Measurements from ENCODE around the gene EXOC2.
A peak's percentile ranks its signal among the peaks of the same experiment; 100 is the strongest.

EXOC2 gene

DNA sequence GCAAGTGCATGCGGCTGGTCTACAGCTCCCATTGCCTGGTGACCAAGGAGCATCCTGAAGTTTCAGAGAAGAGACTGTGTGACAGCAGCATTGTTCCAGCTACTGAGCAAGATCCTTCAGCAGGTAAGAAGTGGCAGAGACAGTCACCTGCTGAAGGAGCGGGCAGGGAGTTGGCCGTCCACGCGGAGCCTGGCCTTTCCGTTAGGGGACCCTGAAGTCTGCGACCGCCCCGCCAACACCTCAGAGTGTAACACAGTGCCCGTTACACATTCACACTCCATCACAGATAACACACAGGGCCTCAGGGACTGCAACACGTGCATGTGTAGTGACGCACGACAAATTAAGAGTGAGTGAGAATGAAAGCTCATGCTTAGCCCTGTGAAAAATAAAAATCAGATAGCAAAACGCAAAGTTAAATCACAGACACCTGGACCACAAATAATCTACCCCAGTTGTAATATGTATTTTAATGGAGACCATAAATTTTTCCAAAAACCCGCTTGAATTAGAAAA lies 207.2 kb downstream of the EXOC2 start:
- H3K4me1 Mint-ChIP-seq: peaks cover 96% of the 10 kb centered on the region
- ATAC-seq: no peak
- peak overlapping the region in 1 of 2 donors; percentile 19 for H3K27ac Mint-ChIP-seq
- no peak for DNase-seq
- peak overlapping the region; percentile 9 to 80 for H3K4me3 Mint-ChIP-seq
- no peaks in the 10 kb centered on the region for H3K27me3 Mint-ChIP-seq
- H3K9me3 Mint-ChIP-seq: peaks cover 6 to 8% of the 10 kb centered on the region in 2 donors

DNA sequence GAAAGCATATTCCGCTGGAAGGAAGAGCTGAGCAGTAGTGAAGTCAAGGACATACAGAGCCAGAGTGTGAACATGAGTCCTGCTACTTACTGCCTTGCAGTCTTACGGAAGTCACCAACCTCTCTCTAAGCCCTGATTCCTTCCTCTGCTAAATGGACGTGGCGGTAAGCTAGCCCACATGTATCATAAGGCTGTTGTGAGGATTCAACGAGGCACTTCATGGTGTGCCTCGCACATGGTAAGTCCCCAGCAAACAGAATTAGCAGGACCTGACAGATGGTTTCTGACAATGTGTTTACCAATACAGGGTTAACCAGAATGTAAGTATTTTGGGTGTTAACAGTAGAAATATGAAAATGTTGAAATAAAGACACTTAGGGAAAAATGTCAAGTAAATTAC lies 208.2 kb downstream of the EXOC2 start:
- H3K27ac Mint-ChIP-seq: peak overlapping the region; percentile 96
- H3K9me3 Mint-ChIP-seq: peaks cover 6 to 8% of the 10 kb centered on the region in 2 donors
- DNase-seq (no peak), ATAC-seq (no peak)
- H3K4me3 Mint-ChIP-seq: peak overlapping the region; percentile 66 to 80
- H3K4me1 Mint-ChIP-seq: peaks cover 96% of the 10 kb centered on the region
- no peaks in the 10 kb centered on the region for H3K27me3 Mint-ChIP-seq

DNA sequence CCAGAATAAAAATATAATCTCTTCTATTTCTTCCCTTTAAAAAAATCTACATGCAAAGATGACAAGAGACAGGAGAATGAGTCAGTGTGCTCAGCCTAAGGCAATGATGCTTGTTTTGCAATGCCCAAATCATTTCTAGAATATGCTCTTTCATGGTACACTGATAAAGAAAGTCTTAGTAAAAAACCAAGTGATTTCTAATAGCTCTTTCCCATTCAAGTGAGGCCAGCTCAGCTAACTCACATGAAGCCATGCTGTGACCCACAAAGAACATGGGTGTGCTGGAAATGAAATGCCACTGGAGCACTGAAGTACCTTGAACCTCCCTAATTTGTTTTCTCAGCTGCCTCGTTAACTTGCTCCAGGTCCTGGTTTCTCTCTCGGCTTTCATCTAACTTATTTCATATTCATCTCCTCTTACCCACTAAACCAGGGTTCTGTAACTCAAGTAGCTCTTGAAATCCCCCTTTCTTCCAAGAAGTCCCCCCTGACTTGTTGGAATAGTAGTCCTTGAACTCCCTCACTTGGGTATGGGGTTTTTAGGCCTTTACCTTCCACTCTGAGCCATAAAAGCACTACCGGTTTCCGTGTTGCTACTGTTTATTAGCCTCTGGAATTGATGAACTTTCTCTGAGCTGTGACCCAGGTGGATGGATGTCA lies 208.7 kb downstream of the EXOC2 start:
- H3K9me3 Mint-ChIP-seq: peaks cover 6 to 8% of the 10 kb centered on the region in 2 donors
- H3K4me3 Mint-ChIP-seq: peak overlapping the region; percentile 66 to 80
- H3K4me1 Mint-ChIP-seq: peaks cover 96% of the 10 kb centered on the region
- ATAC-seq: peak; percentile 95
- H3K27ac Mint-ChIP-seq: peak overlapping the region; percentile 96
- DNase-seq: peak; percentile 33 to 77
- H3K27me3 Mint-ChIP-seq: no peaks in the 10 kb centered on the region

DNA sequence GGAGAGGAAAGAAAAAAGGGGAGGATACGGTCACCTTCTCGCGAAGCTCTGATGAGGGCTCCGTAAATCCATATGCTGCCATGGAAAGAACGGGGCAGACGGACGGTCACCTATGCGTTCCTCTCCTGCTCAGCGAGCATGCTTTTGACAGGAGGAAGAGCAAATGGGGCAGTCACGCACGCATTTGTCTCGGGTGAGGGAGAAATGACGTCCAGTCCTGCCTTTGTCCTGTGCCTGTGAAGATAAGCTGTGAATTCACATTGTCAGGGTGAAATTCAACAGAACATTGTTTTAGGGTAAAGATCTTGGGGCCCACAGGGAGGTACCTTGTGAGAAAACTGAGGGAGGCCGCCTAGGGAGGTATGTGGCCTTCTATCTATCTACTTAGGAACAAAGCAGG lies 217.6 kb downstream of the EXOC2 start:
- Mint-ChIP-seq H3K27me3 (no peaks in the 10 kb centered on the region), H3K27ac (peak overlapping the region; percentile 84 to 94), H3K4me3 (peak overlapping the region; percentile 81 to 86), H3K4me1 (peaks cover 81% of the 10 kb centered on the region), H3K9me3 (no peaks in the 10 kb centered on the region)
- no peak for DNase-seq
- no peak for ATAC-seq

DNA sequence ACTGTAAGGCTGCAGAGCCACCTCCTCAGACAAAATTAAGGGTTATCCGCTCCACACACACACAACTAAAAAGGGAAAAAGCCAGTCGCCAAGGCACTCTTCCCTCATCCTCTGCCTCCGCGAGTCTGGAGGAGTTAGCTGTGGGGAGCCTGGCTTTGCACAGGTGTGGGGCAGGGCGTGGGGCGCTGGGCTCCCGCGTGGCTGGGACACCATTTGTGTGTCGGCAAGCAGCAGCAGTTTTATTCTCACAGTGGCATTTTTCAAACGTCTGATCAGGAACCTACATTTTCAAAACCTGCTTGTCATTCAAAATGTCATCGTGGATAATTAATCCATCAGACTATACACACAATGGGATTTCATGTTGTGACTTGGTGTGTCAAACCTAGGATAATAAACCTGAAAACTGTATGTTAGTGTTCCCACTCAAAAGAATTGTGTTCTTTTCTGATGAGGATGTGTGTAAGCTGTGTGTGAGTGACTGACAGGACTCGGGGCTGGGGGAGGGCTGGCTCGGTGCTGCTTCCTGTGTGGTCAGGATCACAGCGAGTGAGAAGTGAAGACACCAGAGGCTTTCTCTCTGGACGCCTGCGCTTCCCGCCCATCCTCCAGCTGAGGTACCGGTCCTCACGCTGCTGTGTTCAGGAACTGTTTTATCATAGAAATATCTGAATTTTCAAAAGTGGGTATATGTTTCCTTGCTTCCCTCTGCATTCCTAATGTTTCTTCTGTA lies 218.3 kb downstream of the EXOC2 start:
- Mint-ChIP-seq H3K27me3 (no peaks in the 10 kb centered on the region), H3K27ac (peak overlapping the region; percentile 84 to 94), H3K4me3 (peak overlapping the region; percentile 81 to 86), H3K4me1 (peaks cover 81% of the 10 kb centered on the region), H3K9me3 (no peaks in the 10 kb centered on the region)
- peak; percentile 96 for ATAC-seq
- DNase-seq: peak; percentile 71 to 84

DNA sequence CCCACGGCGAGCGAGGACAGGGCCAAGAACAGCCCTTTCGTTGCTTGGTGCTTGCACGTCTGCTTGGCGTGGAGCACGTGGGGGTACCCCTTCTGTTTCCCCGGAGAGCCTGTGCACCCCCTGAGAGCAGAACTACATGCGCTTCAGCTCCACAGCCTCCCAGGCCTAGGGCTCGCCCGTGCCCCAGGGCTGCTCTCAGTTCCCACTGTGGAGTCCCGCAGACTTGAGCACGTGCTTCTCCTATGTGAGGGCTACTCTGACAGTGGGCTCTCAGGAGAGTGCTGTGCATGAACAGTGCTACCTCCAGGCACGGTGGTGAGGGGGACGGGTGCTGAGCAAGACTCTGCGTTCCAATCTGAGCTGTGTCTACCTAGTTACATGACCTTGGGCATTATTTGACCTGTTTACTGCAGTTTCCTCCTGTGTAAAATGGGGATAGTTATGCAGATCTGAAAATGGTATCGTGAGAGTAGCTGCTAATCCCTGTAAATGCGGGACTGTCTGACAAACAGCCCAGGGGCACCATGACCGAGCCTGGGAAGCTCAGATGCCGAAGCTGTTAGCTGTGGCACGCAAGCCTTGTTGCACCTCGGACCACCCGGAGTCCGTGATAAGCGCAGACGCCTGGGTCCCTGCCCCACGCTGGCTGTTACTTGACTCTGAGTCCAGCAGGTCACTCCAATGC lies 219.0 kb downstream of the EXOC2 start:
- Mint-ChIP-seq H3K4me1 (peaks cover 78% of the 10 kb centered on the region), H3K27ac (peak overlapping the region; percentile 84 to 94), H3K9me3 (no peaks in the 10 kb centered on the region), H3K4me3 (peak overlapping the region; percentile 81 to 86), H3K27me3 (no peaks in the 10 kb centered on the region)
- DNase-seq (no peak), ATAC-seq (no peak)

DNA sequence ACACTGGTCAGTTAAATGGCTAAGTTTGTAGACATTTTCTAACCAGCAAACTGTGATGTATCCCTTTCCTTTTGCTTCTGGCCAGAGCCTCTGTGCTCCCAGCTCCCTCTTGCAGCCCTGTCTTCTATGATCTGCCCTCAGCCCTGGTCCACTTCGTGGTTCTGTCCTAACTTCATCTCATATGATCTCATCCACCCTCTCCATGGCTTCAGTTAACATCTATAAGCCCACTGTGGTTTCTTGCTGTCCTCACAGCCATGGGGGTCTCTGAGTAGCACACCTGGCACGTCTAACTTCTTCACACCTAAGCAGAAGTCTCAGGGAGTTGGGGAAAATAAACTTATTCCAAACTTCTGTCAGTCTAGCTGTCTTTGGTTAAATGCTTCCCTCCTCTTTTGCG lies 219.6 kb downstream of the EXOC2 start:
- Mint-ChIP-seq H3K9me3 (no peaks in the 10 kb centered on the region), H3K27ac (no peak overlapping the region), H3K4me1 (peaks cover 76% of the 10 kb centered on the region), H3K27me3 (no peaks in the 10 kb centered on the region), H3K4me3 (no peak overlapping the region)
- ATAC-seq: no peak
- no peak for DNase-seq

DNA sequence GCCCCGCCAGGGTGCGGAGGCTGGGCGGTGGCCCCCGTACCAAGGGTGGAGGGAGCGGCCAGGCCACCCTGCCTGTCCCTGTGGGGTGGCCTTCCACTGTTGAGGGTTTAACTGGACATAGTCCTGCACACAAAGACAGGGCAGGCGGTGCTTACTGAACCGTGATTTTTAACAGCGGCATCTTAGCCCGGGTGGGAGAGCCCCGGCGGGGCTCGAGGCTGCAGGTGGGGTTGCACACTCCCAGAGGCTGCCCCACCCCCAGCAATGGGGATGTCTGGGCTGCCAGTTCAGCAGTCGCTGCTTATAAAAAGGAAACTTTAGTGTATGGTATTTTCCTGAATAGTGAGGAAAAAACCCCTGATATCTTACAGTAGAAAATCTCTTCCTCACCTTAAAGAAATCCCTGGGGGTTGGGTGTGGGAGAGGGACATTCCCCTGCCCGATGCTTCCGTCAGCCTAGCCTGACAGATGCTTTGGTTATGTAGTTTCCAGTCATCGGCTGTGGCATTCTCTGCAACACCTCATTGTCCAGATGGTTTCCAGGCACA lies 222.0 kb downstream of the EXOC2 start:
- DNase-seq (no peak), ATAC-seq (peak; percentile 48)
- peaks cover 7% of the 10 kb centered on the region for H3K27me3 Mint-ChIP-seq
- H3K27ac Mint-ChIP-seq: peak overlapping the region in 1 of 2 donors; percentile 27
- H3K4me3 Mint-ChIP-seq: peak overlapping the region in 1 of 2 donors; percentile 12
- no peaks in the 10 kb centered on the region for H3K9me3 Mint-ChIP-seq
- peaks cover 69% of the 10 kb centered on the region for H3K4me1 Mint-ChIP-seq

DNA sequence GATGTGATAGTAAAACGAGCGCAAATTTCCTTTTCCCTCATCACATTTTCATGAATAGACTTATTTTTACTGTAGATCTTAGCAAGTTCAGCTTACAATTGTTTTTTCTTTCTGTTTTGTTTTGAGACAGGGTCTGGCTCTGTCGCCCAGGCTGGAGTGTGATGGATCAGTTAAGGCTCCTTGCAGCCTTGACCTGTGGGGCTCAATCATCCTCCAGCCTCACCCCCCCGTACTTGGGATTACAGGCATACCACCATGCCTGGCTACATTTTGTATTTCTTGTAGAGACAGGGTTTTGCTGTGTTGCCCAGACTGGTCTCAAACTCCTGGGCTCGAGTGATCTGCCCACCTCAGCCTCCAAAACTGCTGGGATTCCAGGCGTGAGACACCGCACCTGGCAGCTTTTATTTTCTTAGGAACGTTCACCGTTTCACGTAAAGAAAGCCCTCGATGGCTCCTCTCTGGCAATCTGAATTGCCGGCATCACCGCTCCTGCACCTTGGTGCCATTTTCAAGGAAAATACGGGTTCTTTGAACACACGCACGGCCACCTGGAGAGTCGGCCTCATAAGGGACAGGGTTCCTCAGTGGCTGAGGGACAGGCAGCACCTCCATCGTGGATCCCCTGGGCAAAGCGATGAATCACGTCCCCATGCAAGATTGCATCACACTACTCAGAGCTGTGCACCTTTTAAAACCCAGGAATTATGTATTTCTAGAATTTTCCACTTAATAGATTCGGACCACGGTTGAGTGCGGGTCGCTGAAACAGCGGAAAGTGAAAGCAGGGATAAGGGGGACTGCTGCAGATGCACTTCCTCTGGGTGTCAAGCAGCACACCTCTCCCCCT lies 222.7 kb downstream of the EXOC2 start:
- ATAC-seq (no peak), DNase-seq (no peak)
- Mint-ChIP-seq H3K9me3 (no peaks in the 10 kb centered on the region), H3K4me3 (peak overlapping the region in 1 of 2 donors; percentile 12), H3K27ac (peak overlapping the region in 1 of 2 donors; percentile 77), H3K27me3 (peaks cover 12% of the 10 kb centered on the region), H3K4me1 (peaks cover 67% of the 10 kb centered on the region)

DNA sequence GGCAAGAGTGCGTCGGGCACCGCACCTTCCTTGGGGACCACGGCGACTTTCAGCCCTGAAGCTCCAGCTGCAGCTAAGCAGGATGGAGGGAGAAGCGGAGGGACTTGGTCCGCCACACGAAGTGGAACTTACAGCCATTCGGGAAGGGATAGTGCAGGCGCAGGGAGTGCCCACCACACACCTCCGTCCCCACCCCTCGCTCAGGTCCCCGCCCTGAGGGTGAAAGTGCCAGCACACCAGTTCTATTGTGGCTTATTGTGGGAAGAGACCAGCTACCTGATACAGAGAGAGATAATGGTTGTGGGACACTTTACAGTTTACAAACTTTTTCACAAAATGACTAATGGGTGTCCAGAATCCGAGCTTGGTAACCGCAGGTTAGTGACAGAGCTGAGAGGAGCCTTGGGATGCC lies 225.3 kb downstream of the EXOC2 start:
- peak overlapping the region in 1 of 2 donors; percentile 38 for H3K27ac Mint-ChIP-seq
- peaks cover 50% of the 10 kb centered on the region for H3K4me1 Mint-ChIP-seq

DNA sequence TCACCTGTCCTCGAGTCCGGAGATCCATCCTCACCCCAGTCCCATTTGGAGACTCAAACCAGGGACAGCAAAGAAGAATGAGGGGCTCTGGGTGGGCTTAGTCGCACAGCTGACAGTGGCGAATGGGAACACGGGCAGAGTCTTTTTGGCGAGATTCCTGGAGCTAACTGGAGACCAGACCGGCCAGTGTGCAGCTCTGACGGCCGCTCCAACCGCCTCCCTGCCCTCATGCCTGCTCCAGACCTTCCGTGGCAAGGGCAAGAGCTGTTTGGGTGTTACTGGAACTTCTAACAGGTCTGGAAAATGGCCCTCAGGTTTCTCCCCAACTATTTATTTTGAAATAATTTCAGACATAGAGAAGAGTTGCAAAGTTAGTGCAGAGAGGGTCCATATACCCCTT lies 225.8 kb downstream of the EXOC2 start:
- Mint-ChIP-seq H3K9me3 (peaks cover 0 to 5% of the 10 kb centered on the region in 2 donors), H3K4me3 (no peak overlapping the region), H3K4me1 (peaks cover 48% of the 10 kb centered on the region), H3K27me3 (peaks cover 12% of the 10 kb centered on the region), H3K27ac (no peak overlapping the region)
- no peak for ATAC-seq
- DNase-seq: no peak

More for the DNA sequence above, 225.3 kb downstream of the EXOC2 start:
- ATAC-seq (no peak), DNase-seq (no peak)
- peaks cover 0 to under 1% of the 10 kb centered on the region in 2 donors for H3K9me3 Mint-ChIP-seq
- H3K4me3 Mint-ChIP-seq: no peak overlapping the region
- peaks cover 12% of the 10 kb centered on the region for H3K27me3 Mint-ChIP-seq

DNA sequence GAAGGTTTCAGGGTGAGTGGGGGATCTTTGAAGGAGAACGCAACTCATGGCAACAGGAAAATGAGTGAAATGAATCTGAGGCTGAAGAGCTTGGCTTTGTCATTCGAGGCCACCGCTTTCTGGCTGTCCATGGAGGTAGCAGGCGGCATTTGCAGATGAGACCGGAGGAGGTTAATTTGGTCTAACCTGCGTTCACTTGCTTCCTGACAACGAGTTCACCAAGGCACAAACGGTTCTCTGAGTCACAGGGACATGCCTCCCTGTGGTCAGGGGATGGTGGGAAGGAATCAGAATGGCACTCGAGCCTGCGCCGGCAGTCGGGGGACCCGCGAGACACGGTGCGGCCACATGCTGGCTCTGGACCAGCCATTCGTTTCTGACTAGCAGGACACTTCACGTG lies 226.4 kb downstream of the EXOC2 start:
- peaks cover 0 to 5% of the 10 kb centered on the region in 2 donors for H3K9me3 Mint-ChIP-seq
- H3K4me1 Mint-ChIP-seq: peaks cover 51% of the 10 kb centered on the region
- no peak for ATAC-seq
- DNase-seq: no peak
- H3K27me3 Mint-ChIP-seq: peaks cover 12% of the 10 kb centered on the region
- H3K4me3 Mint-ChIP-seq: no peak overlapping the region
- H3K27ac Mint-ChIP-seq: peak overlapping the region in 1 of 2 donors; percentile 65

DNA sequence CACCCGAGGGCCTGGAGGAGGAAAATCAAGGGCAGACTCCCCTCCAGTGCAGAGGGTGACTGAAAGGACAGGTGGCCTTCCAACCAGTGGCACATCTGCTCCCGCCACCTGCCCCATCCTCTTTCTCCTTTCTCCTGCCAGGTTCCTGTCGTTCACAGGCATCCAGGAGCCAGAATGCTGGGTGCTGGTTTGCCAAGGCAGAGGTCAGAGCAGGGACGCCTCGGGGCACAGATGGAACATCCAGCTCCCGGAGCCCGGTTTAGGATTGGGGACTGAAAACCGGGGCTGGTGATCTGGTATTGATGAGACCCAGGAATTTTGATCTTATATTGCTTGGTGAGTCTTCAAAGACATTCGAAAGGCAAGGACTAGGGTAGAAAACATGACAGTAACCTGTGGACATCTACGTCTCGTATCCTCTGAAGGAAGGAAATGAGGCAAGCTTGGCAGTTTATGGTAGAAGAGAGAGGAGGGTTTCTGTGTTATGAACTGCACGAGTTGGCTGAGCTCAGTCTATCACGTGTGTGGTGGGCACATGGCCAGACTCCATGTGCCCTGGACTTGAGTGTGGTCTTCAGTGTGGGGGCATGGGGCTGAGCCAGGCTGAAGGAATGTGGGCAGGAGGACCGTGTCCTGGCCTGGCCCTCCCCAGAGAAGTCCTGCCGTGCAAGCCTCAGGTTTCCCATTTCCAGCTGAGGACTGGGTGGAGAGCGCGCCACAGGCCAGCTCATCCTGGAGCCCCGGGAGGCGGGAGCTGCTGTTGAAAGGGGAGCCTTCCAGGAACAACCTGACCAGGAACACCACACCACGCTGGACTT lies 227.2 kb downstream of the EXOC2 start:
- DNase-seq (no peak), ATAC-seq (no peak)
- no peak overlapping the region for H3K4me3 Mint-ChIP-seq
- peaks cover 12% of the 10 kb centered on the region for H3K27me3 Mint-ChIP-seq
- H3K9me3 Mint-ChIP-seq: peaks cover 0 to 5% of the 10 kb centered on the region in 2 donors
- H3K27ac Mint-ChIP-seq: peak overlapping the region; percentile 62 to 74
- H3K4me1 Mint-ChIP-seq: peaks cover 51% of the 10 kb centered on the region

DNA sequence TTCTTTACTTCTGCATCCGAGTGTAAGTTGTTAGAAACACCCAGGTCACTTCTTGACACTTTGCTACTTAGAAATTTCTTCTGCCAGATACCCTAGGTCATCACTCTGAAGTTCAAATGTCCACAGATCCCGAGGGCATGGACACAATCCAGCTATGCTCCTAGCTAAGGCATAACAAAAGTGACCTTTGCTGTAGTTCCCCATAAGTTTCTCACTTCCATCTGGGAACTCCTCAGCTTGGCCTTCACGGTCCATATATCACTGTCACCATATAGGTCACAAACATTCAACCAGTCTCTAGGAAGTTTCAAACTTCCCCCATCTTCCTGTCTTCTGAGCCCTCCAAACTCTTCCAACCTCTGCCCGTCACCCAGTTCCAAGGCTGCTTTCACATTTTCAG lies 236.1 kb downstream of the EXOC2 start:
- H3K27me3 Mint-ChIP-seq: no peaks in the 10 kb centered on the region
- H3K9me3 Mint-ChIP-seq: peaks cover 15 to 18% of the 10 kb centered on the region in 2 donors
- no peak for ATAC-seq
- H3K4me1 Mint-ChIP-seq: peaks cover 64% of the 10 kb centered on the region
- DNase-seq: no peak
- no peak overlapping the region for H3K27ac Mint-ChIP-seq
- H3K4me3 Mint-ChIP-seq: no peak overlapping the region

Measured in stimulated activated naive CD8-positive, alpha-beta T cell treated with anti-CD3 and anti-CD28 coated beads, Interleukin-15, amount 100 ng/mL, for 72 hours (primary cell).